ENCODE measurements around the gene TRIO.

DNA sequence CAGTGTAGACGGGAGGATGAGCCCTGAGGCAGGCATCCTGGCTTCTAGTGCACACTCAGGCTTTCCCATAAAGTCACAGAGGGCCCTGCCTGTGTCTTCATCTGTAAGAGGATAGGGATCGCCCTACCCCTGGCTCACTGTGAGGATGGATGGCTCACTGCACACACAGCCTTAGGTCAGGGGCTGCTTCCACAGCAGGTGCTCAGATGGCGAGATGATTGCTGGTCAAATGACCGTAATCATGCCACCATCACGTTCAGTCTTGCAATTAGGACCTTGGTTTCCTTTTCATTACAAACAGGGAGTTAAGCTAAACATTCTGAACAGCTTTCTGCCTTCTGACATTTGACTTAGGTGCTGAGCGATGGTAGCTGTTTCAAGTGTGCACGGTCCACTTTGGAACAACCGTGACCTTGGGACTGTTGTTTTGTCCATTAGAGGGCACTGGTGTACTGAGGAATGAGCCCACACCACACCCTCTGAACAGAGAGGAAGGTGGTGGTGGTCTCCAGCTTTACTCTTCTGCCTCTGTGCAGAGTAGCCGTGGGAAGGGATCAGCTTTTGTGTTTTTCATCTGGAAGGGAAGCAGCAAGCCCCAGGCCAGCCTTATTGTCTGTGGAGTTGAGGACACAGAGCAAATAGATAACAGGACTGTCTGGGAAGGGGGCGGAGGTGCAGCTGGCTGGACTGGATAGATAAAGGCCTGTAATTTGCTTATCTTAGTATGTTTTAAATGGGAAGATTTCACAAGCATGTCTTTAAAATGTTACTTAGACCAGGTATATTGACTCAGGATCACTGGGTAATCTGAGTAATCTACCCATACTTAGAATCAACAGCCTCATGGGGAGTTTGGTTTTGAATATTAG, 183.1 kb downstream of the TRIO start:
- TF ChIP-seq CTCF (tag by site-specific recombination; IDR thresholded peaks at IDR 0.05) (no peak), ZNF350 (tag by site-specific recombination; IDR thresholded peaks at IDR 0.05) (no peak), MZF1 (tag by site-specific recombination; IDR thresholded peaks at IDR 0.05; ENCODE audit: borderline replicate concordance) (no peak), OVOL3 (tag by site-specific recombination; IDR thresholded peaks at IDR 0.05) (no peak), ZNF202 (tag by site-specific recombination; IDR thresholded peaks at IDR 0.05; ENCODE audit: borderline replicate concordance) (no peak), BCL11A (tag by site-specific recombination; IDR thresholded peaks at IDR 0.05; ENCODE audit: low read depth) (no peak)
- TF ChIP-seq, protein P1, sequence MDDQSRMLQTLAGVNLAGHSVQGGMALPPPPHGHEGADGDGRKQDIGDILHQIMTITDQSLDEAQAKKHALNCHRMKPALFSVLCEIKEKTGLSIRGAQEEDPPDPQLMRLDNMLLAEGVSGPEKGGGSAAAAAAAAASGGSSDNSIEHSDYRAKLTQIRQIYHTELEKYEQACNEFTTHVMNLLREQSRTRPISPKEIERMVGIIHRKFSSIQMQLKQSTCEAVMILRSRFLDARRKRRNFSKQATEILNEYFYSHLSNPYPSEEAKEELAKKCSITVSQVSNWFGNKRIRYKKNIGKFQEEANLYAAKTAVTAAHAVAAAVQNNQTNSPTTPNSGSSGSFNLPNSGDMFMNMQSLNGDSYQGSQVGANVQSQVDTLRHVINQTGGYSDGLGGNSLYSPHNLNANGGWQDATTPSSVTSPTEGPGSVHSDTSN (CRISPR knock-in tag; IDR thresholded peaks at IDR 0.05): no peak
